GM12864 (cell line): ENCODE results near the gene CDH23.

ENCODE experiments used
- DNase-seq: peaks from one replicate; pipeline ENCODE4 v3.0.0-alpha.2; 2011; ENCODE audit warnings: low read depth
- H3K4me3 ChIP-seq: 2 replicates; pipeline ENCODE4 v1.5.1; 2011; ENCODE audit warnings: mild to moderate bottlenecking, low read depth, low read length, control low read depth
- CTCF ChIP-seq: IDR thresholded peaks from 2 replicates; pipeline ENCODE4 v1.5.1; 2011; ENCODE audit warnings: low read depth, mild to moderate bottlenecking, moderate library complexity, low read length, control low read depth, inconsistent platforms; ENCODE audit errors: missing control alignments

The CDH23 gene

DNA sequence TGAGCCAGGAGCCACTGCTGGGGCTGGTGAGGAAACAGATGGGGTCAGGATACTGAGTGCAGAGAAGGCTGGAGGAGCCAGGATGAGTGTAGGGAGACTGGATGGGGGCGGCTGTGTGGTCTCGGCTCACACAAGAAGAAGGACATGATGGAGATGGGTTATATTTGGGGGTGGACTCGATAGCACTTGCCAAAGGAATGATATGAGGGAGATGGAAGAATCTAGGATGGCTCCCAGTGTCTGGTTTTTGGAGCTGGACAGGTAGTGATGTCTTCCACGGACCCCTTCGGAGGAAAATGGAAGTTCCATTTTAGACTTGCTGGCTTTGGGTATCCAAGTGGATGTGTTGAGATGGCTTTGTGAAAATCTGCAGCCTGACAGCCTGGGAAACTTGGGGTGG is 83.9 kb downstream of the CDH23 start:
- H3K4me3 ChIP-seq: no peak overlapping the region
- TF ChIP-seq CTCF: no peak
- DNase-seq: no peak

- no peak for TF ChIP-seq CTCF
- no peak overlapping the region for H3K4me3 ChIP-seq
These were observed 85.2 kb downstream of the CDH23 start for GRCh38 chr10:71481746-71482410.

GRCh38 chr10:71482620-71483019 is 85.9 kb downstream of the CDH23 start:
- DNase-seq: no peak
- no peak overlapping the region for H3K4me3 ChIP-seq
- TF ChIP-seq CTCF: no peak

More at GRCh38 chr10:71481746-71482410, 85.2 kb downstream of the CDH23 start:
- DNase-seq: no peak

DNA sequence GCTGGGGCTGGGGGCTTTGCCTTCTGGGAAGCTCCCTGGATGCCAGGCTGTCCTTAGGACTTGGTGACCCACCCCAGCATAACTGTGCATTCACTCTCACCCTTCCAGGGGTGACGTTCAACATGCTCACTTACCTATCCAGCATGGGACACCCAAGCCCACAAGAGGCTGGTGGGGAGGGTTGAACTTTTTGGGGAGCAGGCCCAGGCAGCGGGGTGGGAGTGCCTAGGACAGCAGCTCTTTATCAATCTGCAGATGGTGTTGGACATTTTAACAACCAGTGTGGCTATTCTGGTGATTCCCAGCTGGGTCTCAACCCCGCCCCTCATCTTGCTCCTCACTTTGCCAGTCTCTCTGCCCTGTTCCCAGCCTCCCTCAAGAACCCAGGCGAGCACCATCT is 86.4 kb downstream of the CDH23 start:
- no peak overlapping the region for H3K4me3 ChIP-seq
- DNase-seq: no peak
- no peak for TF ChIP-seq CTCF

- no peak for TF ChIP-seq CTCF
- no peak overlapping the region for H3K4me3 ChIP-seq
- DNase-seq: no peak
These were observed 87.4 kb downstream of the CDH23 start for GRCh38 chr10:71483885-71484751.

GRCh38 chr10:71486484-71487114 is 89.9 kb downstream of the CDH23 start:
- no peak overlapping the region for H3K4me3 ChIP-seq
- DNase-seq: no peak
- peak; percentile 80 for TF ChIP-seq CTCF
